ENCODE measurements around the gene TSPAN3. TPM values are rescaled to one million over a fixed set of nuclear protein-coding genes. Genes with fewer than 3 reads are reported as not detected.

TSPAN3 gene
- total RNA-seq, 1 donor, result 194 TPM

GRCh38 chr15:77111789-77112188, 40.9 kb upstream of the TSPAN3 start:
- no peak for DNase-seq (ENCODE audit: low read depth)
- no peak for TF ChIP-seq CTCF (IDR thresholded peaks at IDR 0.05; ENCODE audit: insufficient read depth, low read length)
- no peak overlapping the region for H3K4me3 ChIP-seq (ENCODE audit: low read depth, low read length)

- DNase-seq (ENCODE audit: low read depth), result peak; percentile 63
- H3K4me3 ChIP-seq (ENCODE audit: low read depth, low read length), result no peak overlapping the region
- peak; percentile 73 for TF ChIP-seq CTCF (IDR thresholded peaks at IDR 0.05; ENCODE audit: insufficient read depth, low read length)
Measured at GRCh38 chr15:77107531-77108355, 36.8 kb upstream of the TSPAN3 start.

- no peak for TF ChIP-seq CTCF (IDR thresholded peaks at IDR 0.05; ENCODE audit: insufficient read depth, low read length)
- peak; percentile 63 for DNase-seq (ENCODE audit: low read depth)
Measured at GRCh38 chr15:77107068-77107467, 36.2 kb upstream of the TSPAN3 start.

GRCh38 chr15:77104155-77104554, 33.2 kb upstream of the TSPAN3 start:
- no peak for TF ChIP-seq CTCF (IDR thresholded peaks at IDR 0.05; ENCODE audit: insufficient read depth, low read length)
- H3K4me3 ChIP-seq (ENCODE audit: low read depth, low read length), result no peak overlapping the region
- peak; percentile 89 for DNase-seq (ENCODE audit: low read depth)

More at GRCh38 chr15:77107068-77107467, 36.2 kb upstream of the TSPAN3 start:
- H3K4me3 ChIP-seq (ENCODE audit: low read depth, low read length), result no peak overlapping the region

GRCh38 chr15:77099741-77100463, 29.0 kb upstream of the TSPAN3 start:
- TF ChIP-seq CTCF (IDR thresholded peaks at IDR 0.05; ENCODE audit: insufficient read depth, low read length), result no peak
- no peak for DNase-seq (ENCODE audit: low read depth)
- no peak overlapping the region for H3K4me3 ChIP-seq (ENCODE audit: low read depth, low read length)

GRCh38 chr15:77098572-77098971, 27.7 kb upstream of the TSPAN3 start:
- TF ChIP-seq CTCF (IDR thresholded peaks at IDR 0.05; ENCODE audit: insufficient read depth, low read length), result no peak
- no peak for DNase-seq (ENCODE audit: low read depth)
- H3K4me3 ChIP-seq (ENCODE audit: low read depth, low read length), result no peak overlapping the region

All from fibroblast of the aortic adventitia (primary cell).